ENCODE measurements around the gene MIGA1. TPM values are rescaled to one million over a fixed set of nuclear protein-coding genes. Genes with fewer than 3 reads are reported as not detected.

The MIGA1 gene
- total RNA-seq, 1 donor from 2014 or later: 10.8 TPM

DNA sequence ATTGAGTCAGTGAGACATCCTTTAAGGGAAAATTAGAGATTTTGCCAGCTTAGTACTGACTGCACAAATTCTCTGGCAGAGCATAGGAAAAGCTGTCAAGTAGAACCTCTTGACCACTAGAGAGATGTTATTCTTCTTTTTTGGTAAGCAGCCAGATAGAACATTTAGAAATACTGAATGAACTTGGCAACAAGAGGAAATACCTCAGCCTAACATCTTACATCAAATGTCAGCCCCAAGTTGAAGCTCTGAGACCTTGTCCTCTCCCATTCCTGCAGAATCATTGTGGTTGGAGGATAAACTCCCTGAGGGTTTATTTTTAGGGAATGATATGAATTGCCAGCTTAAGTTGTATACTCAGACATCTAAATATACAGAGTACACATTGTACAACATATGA lies 53.5 kb downstream of the MIGA1 start:
- H3K4me1 ChIP-seq: peaks cover 52% of the 10 kb centered on the region
- intact Hi-C loops (cut with DNase I): no loop called here
- no peak overlapping the region for H3K4me3 ChIP-seq
- H3K36me3 ChIP-seq: no peaks in the 10 kb centered on the region
- TF ChIP-seq POLR2AphosphoS5 (IDR thresholded peaks at IDR 0.05; ENCODE audit: insufficient read depth in 1 of 2, low read depth in 1 of 2): peak in 1 of 2 donors; percentile 69
- TF ChIP-seq, protein P1, sequence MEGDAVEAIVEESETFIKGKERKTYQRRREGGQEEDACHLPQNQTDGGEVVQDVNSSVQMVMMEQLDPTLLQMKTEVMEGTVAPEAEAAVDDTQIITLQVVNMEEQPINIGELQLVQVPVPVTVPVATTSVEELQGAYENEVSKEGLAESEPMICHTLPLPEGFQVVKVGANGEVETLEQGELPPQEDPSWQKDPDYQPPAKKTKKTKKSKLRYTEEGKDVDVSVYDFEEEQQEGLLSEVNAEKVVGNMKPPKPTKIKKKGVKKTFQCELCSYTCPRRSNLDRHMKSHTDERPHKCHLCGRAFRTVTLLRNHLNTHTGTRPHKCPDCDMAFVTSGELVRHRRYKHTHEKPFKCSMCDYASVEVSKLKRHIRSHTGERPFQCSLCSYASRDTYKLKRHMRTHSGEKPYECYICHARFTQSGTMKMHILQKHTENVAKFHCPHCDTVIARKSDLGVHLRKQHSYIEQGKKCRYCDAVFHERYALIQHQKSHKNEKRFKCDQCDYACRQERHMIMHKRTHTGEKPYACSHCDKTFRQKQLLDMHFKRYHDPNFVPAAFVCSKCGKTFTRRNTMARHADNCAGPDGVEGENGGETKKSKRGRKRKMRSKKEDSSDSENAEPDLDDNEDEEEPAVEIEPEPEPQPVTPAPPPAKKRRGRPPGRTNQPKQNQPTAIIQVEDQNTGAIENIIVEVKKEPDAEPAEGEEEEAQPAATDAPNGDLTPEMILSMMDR (IDR thresholded peaks at IDR 0.05): no peak
- no peak for DNase-seq (ENCODE audit: extremely low spot score in 2 of 2)
- no peaks in the 10 kb centered on the region for H3K9me3 ChIP-seq
- H3K27ac ChIP-seq: peak overlapping the region; percentile 80
- H3K27me3 ChIP-seq: no peaks in the 10 kb centered on the region

DNA sequence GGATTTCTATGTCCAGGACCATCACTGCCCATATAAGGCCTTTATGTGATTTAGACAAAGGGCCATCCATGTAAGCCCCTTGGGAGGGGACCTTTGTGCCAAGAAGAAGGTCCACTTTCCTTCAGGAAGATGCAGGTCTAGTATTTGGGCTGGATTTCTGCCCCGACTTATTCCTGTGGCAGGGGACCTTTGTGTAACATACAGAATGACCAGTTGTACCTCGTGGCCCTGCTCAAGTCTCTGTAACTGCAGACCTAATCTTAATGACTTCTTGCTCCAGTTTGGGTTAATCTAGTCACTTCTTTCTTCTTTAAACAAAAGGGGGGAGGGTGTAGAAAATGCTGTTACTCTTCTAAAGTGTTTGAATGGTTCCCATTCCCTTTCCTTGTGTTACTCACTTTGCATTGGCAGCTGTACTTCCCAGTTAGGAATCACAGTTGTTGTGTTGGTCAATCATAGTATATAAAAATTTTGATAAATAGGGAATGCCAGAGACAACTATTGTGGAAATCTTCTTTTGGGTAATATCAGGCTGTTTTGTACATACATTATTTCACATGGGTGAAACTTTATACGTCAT lies 54.2 kb downstream of the MIGA1 start:
- peak overlapping the region; percentile 80 for H3K27ac ChIP-seq
- no peak for DNase-seq (ENCODE audit: extremely low spot score in 2 of 2)
- intact Hi-C loops (cut with DNase I): no loop called here
- H3K4me1 ChIP-seq: peaks cover 52% of the 10 kb centered on the region
- no peaks in the 10 kb centered on the region for H3K27me3 ChIP-seq
- H3K36me3 ChIP-seq: no peaks in the 10 kb centered on the region
- H3K9me3 ChIP-seq: no peaks in the 10 kb centered on the region
- no peak overlapping the region for H3K4me3 ChIP-seq
- TF ChIP-seq POLR2AphosphoS5 (IDR thresholded peaks at IDR 0.05; ENCODE audit: insufficient read depth in 1 of 2, low read depth in 1 of 2) (no peak), POLR2A (IDR thresholded peaks at IDR 0.05) (no peak)
- TF ChIP-seq, protein P1 (IDR thresholded peaks at IDR 0.05): no peak

DNA sequence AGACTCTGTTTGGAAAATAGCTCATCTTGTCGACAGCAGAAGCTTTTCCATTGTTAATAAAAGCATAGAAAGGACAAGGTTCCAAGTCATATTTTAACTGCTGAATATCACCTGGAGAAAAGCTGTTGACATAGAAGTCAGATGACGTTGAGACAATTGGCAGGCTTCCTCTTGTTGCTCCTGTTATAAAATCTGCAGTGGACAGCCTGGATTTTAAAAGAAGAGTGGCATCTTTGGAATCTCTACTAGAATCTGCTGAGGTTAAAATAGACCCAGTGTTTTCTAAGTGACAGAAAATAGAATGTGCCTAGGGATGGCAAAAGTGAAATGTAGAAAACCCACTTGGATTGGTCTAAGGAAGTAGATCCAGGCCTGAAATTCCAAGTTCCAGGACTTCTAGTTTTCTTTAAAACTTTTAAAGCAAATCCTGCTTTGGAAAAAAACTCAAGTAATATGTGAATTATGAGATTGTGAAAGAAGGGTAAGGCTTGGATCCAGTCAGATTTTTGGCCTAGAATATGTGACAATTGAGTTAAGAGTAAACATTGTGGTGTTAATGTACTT lies 55.4 kb downstream of the MIGA1 start:
- TF ChIP-seq POLR2AphosphoS5 (IDR thresholded peaks at IDR 0.05; ENCODE audit: insufficient read depth in 1 of 2, low read depth in 1 of 2): peak; percentile 13 to 84
- TF ChIP-seq POLR2A (IDR thresholded peaks at IDR 0.05): no peak
- no peak for DNase-seq (ENCODE audit: extremely low spot score in 2 of 2)
- intact Hi-C loops (cut with DNase I): loop anchor here (5.0 kb wide), 1 partner anchor 52 kb away; the partner anchor contains the start of gene NEXN
- Histone ChIP-seq H3K36me3 (no peaks in the 10 kb centered on the region), H3K4me3 (no peak overlapping the region), H3K27ac (peak overlapping the region; percentile 80), H3K4me1 (peaks cover 51% of the 10 kb centered on the region), H3K27me3 (no peaks in the 10 kb centered on the region), H3K9me3 (no peaks in the 10 kb centered on the region)

DNA sequence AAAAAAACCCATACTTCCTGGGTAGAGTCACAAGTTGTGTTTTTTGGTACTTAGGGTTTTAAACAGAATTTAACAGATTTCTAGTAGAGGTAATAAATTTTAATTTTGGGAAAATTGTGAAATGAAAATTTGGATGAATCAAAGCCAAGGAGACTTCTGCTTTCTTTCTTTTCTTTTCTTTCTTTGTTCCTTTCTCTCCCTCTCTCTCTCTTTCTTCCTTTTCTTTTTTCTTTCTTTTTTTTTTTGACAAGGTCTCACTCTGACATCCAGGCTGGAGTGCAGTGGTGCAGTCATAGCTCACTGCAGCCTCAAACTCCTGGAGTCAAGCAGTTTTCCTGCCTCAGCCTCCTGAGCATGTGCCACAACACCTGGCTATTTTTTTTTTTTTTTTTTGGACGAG lies 62.1 kb downstream of the MIGA1 start:
- H3K27me3 ChIP-seq: no peaks in the 10 kb centered on the region
- TF ChIP-seq POLR2A (IDR thresholded peaks at IDR 0.05): no peak
- no peak overlapping the region for H3K27ac ChIP-seq
- DNase-seq (ENCODE audit: extremely low spot score in 2 of 2): no peak
- H3K4me3 ChIP-seq: no peak overlapping the region
- H3K36me3 ChIP-seq: peaks cover 0 to 16% of the 10 kb centered on the region in 2 donors
- intact Hi-C loops (cut with DNase I): no loop called here
- no peaks in the 10 kb centered on the region for H3K9me3 ChIP-seq
- H3K4me1 ChIP-seq: peaks cover 11% of the 10 kb centered on the region

DNA sequence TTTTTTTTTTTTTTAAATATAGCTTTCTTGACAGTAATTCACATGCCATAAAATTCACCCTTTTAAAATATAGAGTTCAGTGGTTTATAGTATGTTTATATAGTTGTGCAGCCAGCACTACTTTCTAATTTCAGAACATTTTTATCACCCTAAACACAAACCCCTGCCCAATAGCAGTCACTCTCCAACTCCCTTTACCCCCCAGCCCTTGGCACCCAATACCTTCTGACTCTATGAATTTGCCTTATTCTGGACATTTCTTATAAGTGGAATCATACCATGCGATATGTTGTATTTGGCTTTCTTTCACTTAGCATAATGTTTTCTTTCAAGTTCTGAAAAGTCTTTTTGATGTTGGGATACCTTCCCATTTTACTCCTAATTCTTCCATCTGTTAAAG lies 66.5 kb downstream of the MIGA1 start:
- TF ChIP-seq POLR2AphosphoS5 (IDR thresholded peaks at IDR 0.05; ENCODE audit: insufficient read depth in 1 of 2, low read depth in 1 of 2) (no peak), POLR2A (IDR thresholded peaks at IDR 0.05) (no peak)
- TF ChIP-seq, protein P1 (IDR thresholded peaks at IDR 0.05): no peak
- intact Hi-C loops (cut with DNase I): no loop called here
- peaks cover 0 to 16% of the 10 kb centered on the region in 2 donors for H3K36me3 ChIP-seq

DNA sequence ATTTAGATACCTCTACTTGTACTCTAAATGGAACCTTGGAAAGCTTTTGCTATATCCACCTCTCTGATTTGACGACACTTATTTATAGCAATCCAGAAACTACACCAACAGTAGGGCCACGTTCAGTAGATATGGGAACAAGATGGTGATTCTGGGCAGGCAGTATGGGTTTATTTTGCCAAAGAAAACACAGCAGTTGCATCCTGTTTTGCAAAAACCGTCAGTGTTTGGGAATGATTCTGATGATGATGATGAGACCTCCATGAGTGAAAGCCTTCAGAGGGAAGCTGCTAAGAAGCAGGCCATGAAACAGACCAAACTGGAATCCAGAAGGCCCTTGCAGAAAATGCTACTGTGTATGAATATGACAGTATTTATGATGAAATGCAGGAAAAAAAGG lies 67.5 kb downstream of the MIGA1 start:
- Histone ChIP-seq H3K27ac (no peak overlapping the region), H3K36me3 (peaks cover 0 to 16% of the 10 kb centered on the region in 2 donors), H3K4me3 (no peak overlapping the region), H3K27me3 (no peaks in the 10 kb centered on the region), H3K9me3 (no peaks in the 10 kb centered on the region), H3K4me1 (no peaks in the 10 kb centered on the region)
- intact Hi-C loops (cut with DNase I): no loop called here
- TF ChIP-seq, protein P1 (IDR thresholded peaks at IDR 0.05): no peak
- TF ChIP-seq POLR2AphosphoS5 (IDR thresholded peaks at IDR 0.05; ENCODE audit: insufficient read depth in 1 of 2, low read depth in 1 of 2) (no peak), POLR2A (IDR thresholded peaks at IDR 0.05) (no peak)
- DNase-seq (ENCODE audit: extremely low spot score in 2 of 2): no peak

More for the DNA sequence above, 66.5 kb downstream of the MIGA1 start:
- DNase-seq (ENCODE audit: extremely low spot score in 2 of 2): no peak
- Histone ChIP-seq H3K4me3 (no peak overlapping the region), H3K9me3 (no peaks in the 10 kb centered on the region), H3K4me1 (no peaks in the 10 kb centered on the region), H3K27ac (no peak overlapping the region), H3K27me3 (no peaks in the 10 kb centered on the region)

Data from vagina (tissue), 2 donors.